ENCODE results near the gene CCNY. TPM values are rescaled to one million over a fixed set of nuclear protein-coding genes. Genes with fewer than 3 reads are reported as not detected.
"Not testable (repeated sequence)": the region's sequence is repeated elsewhere in the genome, so short reads cannot be mapped to it uniquely, and the experiment has no call there.

CCNY gene
- total and polyA plus RNA-seq, 2 experiments from 2014 or later = 38.9 to 79.9 TPM

DNA sequence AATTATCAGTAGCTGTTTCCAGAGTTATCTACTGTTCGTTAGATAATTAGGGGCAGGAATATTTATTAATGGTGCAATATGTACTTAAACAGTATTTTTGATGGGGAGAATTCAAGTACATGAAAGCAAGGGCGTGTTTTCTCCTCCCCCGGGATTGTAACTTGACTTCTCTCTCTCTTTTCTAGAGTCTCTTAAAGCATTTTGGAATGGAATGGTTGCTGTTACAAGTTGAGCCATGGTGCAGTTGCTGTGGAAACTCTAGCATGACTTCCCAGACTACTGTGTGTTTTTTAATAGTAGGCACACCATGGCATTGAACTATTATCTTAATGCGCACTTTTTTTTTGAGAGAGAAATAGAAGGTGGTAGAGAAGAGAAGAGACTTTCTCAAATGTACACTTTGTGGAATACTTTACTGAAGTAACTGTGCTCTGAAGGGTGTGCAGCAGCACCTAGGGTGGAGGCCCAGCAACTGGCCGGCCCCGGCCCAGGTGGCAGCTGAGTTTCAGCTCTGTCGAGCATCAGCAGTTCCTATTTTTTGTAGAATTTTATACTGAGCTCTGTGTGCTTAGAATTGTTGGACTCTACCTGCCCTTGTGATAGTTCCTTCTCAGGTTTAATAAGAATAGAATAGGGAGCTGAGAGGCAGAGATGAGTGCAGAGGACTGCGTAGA is 64.4 kb downstream of the CCNY start:
- Histone ChIP-seq H3K27me3 (no peaks in the 10 kb centered on the region), H3K4me1 (ENCODE audit: low read depth) (peaks cover 26% of the 10 kb centered on the region), H3K36me3 (no peaks in the 10 kb centered on the region), H3K9me3 (ENCODE audit: low read depth) (no peaks in the 10 kb centered on the region), H3K27ac (no peak overlapping the region), H3K4me3 (no peak overlapping the region)
- TF ChIP-seq, protein P1, sequence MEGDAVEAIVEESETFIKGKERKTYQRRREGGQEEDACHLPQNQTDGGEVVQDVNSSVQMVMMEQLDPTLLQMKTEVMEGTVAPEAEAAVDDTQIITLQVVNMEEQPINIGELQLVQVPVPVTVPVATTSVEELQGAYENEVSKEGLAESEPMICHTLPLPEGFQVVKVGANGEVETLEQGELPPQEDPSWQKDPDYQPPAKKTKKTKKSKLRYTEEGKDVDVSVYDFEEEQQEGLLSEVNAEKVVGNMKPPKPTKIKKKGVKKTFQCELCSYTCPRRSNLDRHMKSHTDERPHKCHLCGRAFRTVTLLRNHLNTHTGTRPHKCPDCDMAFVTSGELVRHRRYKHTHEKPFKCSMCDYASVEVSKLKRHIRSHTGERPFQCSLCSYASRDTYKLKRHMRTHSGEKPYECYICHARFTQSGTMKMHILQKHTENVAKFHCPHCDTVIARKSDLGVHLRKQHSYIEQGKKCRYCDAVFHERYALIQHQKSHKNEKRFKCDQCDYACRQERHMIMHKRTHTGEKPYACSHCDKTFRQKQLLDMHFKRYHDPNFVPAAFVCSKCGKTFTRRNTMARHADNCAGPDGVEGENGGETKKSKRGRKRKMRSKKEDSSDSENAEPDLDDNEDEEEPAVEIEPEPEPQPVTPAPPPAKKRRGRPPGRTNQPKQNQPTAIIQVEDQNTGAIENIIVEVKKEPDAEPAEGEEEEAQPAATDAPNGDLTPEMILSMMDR (IDR thresholded peaks at IDR 0.05; ENCODE audit: low read depth, low read length) = no peak
- DNase-seq (ENCODE audit: low read depth in 1 of 2, low spot score in 1 of 2) = peak in 1 of 2 donors; percentile 27

DNA sequence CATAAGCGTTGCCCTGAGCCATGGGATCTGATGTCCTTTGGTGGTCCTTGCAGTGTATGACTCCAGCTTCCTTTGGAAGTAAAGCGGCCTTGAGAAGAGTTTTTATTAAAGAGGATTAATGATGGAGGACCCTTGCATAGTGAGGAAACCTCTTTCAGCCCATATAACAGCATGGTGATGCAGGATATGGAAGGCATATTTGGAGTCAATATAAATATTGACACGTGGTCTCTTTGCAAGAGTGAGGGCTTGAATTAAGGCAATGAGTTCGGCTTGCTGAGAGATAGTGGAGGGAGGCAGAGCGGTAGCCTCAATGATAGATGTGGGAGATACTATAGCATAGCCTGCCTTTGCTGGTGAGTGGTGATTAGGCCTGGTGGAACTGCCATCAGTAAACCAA is 67.2 kb downstream of the CCNY start:
- H3K4me1 ChIP-seq (ENCODE audit: low read depth) = peaks cover 13% of the 10 kb centered on the region

DNA sequence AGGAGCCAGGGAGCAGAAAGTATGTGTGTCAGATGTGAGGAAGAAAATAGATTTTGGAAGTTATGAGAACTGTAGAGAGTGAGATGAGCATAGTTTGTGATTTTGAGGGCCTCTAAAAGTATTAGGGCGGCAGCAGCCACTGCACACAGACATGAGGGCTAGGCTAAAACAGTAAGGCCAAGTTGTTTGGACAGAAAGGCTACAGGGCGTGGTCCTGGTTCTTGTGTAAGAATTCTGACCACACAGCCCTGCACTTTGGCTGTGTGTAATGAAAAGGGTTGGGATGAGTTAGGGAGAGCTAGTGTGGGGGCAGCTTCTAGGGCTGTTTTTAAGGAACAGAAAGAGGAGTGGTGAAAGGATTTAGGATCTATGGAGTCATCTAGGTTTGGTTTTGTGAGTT is 67.8 kb downstream of the CCNY start:
- H3K36me3 ChIP-seq; H3K4me3 ChIP-seq; H3K27me3 ChIP-seq; H3K9me3 ChIP-seq (ENCODE audit: low read depth); H3K27ac ChIP-seq: not testable (repeated sequence)
- H3K4me1 ChIP-seq (ENCODE audit: low read depth) = peaks cover 13% of the 10 kb centered on the region
- peak in 1 of 2 donors; percentile 53 for DNase-seq (ENCODE audit: low read depth in 1 of 2, low spot score in 1 of 2)

More for the DNA sequence above, 67.2 kb downstream of the CCNY start:
- DNase-seq (ENCODE audit: low read depth in 1 of 2, low spot score in 1 of 2); H3K27me3 ChIP-seq; H3K27ac ChIP-seq; H3K36me3 ChIP-seq; H3K4me3 ChIP-seq; H3K9me3 ChIP-seq (ENCODE audit: low read depth): not testable (repeated sequence)

DNA sequence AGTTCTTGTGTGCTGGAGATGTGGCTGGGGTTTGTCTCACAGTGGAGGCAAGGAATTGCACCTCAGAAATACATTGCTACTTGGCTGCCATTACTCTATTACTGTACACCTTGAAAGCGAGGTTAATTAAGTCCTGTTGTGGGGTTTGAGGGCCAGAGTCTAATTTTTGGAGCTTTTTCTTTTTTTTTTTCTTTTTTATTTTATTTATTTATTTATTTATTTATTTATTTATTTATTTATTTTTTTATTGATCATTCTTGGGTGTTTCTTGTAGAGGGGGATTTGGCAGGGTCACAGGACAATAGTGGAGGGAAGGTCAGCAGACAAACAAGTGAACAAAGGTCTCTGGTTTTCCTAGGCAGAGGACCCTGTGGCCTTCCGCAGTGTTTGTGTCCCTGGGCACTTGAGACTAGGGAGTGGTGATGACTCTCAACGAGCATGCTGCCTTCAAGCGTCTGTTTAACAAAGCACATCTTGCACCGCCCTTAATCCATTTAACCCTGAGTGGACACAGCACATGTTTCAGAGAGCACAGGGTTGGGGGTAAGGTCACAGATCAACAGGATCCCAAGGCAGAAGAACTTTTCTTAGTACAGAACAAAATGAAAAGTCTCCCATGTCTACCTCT is 69.8 kb downstream of the CCNY start:
- not testable (repeated sequence) for H3K9me3 ChIP-seq (ENCODE audit: low read depth); H3K36me3 ChIP-seq; H3K4me1 ChIP-seq (ENCODE audit: low read depth); H3K27ac ChIP-seq; H3K27me3 ChIP-seq; DNase-seq (ENCODE audit: low read depth in 1 of 2, low spot score in 1 of 2); H3K4me3 ChIP-seq

DNA sequence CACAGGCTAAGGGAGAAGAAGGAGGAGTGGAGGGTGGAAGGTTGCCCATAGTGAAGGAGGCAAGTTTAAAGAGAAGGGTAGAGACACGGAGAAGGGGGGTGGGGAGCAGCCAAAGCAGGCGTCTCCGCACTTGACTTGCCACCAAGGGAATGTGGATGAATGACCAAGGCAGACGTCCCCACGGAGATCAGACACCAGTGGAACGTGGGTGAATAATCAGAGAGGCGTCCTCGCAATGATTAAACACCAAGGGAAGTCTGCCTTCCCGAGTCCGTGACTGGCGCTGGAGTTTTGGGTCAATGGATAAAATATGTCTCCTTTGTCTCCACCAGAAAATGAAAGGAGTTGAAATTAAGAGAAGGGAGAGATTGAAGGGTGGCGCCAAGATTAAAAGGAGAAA is 71.4 kb downstream of the CCNY start:
- not testable (repeated sequence) for H3K27me3 ChIP-seq; H3K9me3 ChIP-seq (ENCODE audit: low read depth); H3K27ac ChIP-seq; H3K36me3 ChIP-seq; DNase-seq (ENCODE audit: low read depth in 1 of 2, low spot score in 1 of 2); H3K4me3 ChIP-seq
- H3K4me1 ChIP-seq (ENCODE audit: low read depth) = peaks cover 11% of the 10 kb centered on the region

DNA sequence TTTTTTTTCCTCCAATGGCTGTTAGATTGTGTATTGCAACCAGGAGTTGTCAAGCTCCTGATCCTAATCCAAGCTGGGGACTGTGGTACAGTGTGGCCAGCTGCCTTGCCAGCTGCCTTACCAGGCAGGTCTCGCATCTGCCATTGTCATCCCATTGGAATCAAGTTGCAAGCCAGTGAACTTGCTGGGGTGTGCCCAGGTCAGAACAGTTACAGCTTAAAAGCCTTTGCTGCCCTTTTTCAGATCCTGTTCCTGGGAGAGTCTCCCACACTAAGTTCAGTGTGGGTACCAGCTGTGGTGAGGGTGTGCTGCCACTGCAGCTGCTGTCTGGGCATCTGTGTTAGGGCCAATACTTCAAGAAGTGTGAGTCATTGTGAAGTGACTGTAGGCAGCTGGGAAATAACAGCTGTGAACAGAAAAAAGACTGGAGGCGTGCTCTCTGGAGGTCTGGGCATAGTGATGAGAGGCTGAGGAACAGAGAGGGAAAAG is 72.8 kb downstream of the CCNY start:
- H3K27ac ChIP-seq = no peak overlapping the region
- TF ChIP-seq, protein P1 (IDR thresholded peaks at IDR 0.05; ENCODE audit: low read depth, low read length) = no peak

DNA sequence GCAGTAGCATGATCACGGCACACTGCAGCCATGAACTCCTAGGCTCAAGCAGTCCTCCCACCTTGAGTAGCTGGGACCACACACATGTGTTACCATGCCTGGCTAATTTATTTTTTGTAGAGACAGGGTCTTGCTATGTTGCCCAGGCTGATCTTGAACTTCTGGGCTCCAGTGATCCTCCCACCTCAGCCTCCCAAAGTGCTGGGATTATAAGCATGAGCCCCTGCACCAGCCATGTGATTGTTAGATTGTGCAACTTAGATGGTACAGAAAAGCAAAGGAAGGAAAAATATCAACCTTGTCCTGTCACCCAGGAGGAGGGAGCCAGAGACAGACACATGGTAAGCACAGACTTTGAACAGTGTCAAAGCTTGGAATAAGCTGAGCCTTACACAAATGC is 73.5 kb downstream of the CCNY start:
- no peak for DNase-seq (ENCODE audit: low read depth in 1 of 2, low spot score in 1 of 2)
- no peaks in the 10 kb centered on the region for H3K9me3 ChIP-seq (ENCODE audit: low read depth)
- peaks cover 23% of the 10 kb centered on the region for H3K4me1 ChIP-seq (ENCODE audit: low read depth)
- no peak overlapping the region for H3K27ac ChIP-seq
- TF ChIP-seq, protein P1 (IDR thresholded peaks at IDR 0.05; ENCODE audit: low read depth, low read length) = no peak
- H3K4me3 ChIP-seq = no peak overlapping the region
- H3K36me3 ChIP-seq = no peaks in the 10 kb centered on the region
- H3K27me3 ChIP-seq = no peaks in the 10 kb centered on the region

More for the DNA sequence above, 72.8 kb downstream of the CCNY start:
- Histone ChIP-seq H3K4me3 (no peak overlapping the region), H3K4me1 (ENCODE audit: low read depth) (peaks cover 21% of the 10 kb centered on the region), H3K9me3 (ENCODE audit: low read depth) (no peaks in the 10 kb centered on the region), H3K36me3 (no peaks in the 10 kb centered on the region), H3K27me3 (no peaks in the 10 kb centered on the region)
- peak in 1 of 2 donors; percentile 81 for DNase-seq (ENCODE audit: low read depth in 1 of 2, low spot score in 1 of 2)

All from cardiac muscle cell (in vitro differentiated cells and primary cell).